K562 (cell line): ENCODE data around the gene TXNRD2. TPM values are rescaled to one million over a fixed set of nuclear protein-coding genes. Genes with fewer than 3 reads are reported as not detected.

Source experiments
- ATAC-seq: fragments of 200-7000 bp; cut with Tn5 transposase; 3 replicates; pipeline ENCODE4 v1.9.1; 2020; ENCODE audit warnings: moderate library complexity
- BruUV-seq: library from RNA; stranded (reverse); fragments of 400-500 nt; replicated peaks from 2 replicates; lab custom pipeline; 2021; lab: Mats Ljungman, UMichigan
- CTCF ChIA-PET: fragments of 300-600 bp; formaldehyde crosslinking; extraction: SDS; loops from one replicate; lab custom pipeline; 2021; ENCODE audit warnings: low intra/inter-chr PET ratio; lab: Yijun Ruan, JAX
- POLR2A ChIA-PET: fragments of 300-600, 350-650 bp; sonication (Branson Sonifier 250); formaldehyde crosslinking; extraction: SDS; loops from one replicate; lab custom pipeline; 2021; ENCODE audit warnings: antibody characterized with exemption, inconsistent platforms; lab: Yijun Ruan, JAX
- DNase-seq, 4 experiments: peaks; one replicate each; pipeline versions ENCODE4 v3.0.0 to v3.0.0-alpha.2; 2011 to 2018; ENCODE audit warnings: low spot score in 3 of 4, mixed read lengths in 3 of 4; ENCODE audit errors: extremely low read depth in 1 of 4
- FAIRE-seq: peaks from 2 replicates; lab custom pipeline; 2011; peaks lifted over from hg19 to GRCh38; lab: Jason Lieb, UNC
- H2AFZ ChIP-seq: 2 replicates; pipeline ENCODE4 v1.6.0; 2011; ENCODE audit warnings: low read depth, low read length, control low read depth, inconsistent platforms
- H3K27ac ChIP-seq: fragments of 200-600 bp; 3 replicates; pipeline ENCODE4 v1.8.0; 2011; ENCODE audit warnings: low read depth, mild to moderate bottlenecking, control low read depth, inconsistent platforms, low read length, moderate library complexity, mixed read lengths; ENCODE audit errors: extremely low read depth
- H3K27me3 ChIP-seq, 2 experiments: fragments of 300-600 bp in 1 of 2; 2 replicates in 1 of 2; 3 replicates in 1 of 2; pipeline versions ENCODE4 v1.6.0 to v1.8.0; 2011; ENCODE audit warnings: inconsistent platforms in 2 of 2, low read length in 2 of 2, mild to moderate bottlenecking in 1 of 2, mixed read lengths in 1 of 2, moderate library complexity in 1 of 2; ENCODE audit not compliant: control insufficient read depth in 2 of 2, insufficient read depth in 2 of 2
- H3K36me3 ChIP-seq: fragments of 300-600 bp; 3 replicates; pipeline ENCODE4 v1.8.0; 2011; ENCODE audit warnings: mild to moderate bottlenecking, low read length, inconsistent platforms; ENCODE audit not compliant: control insufficient read depth, insufficient read depth
- H3K4me1 ChIP-seq, 2 experiments: fragments of 200-600 bp in 1 of 2; replicated peaks in 1 of 2; 2 replicates in 1 of 2; 3 replicates in 1 of 2; pipeline versions ENCODE4 v1.5.1 to v1.8.0; 2011; ENCODE audit warnings: inconsistent platforms in 2 of 2, low read length in 2 of 2, mild to moderate bottlenecking in 1 of 2, mixed read lengths in 1 of 2, moderate library complexity in 1 of 2; ENCODE audit not compliant: control insufficient read depth in 2 of 2, insufficient read depth in 2 of 2
- H3K4me2 ChIP-seq: 2 replicates; pipeline ENCODE4 v1.6.1; 2011; ENCODE audit warnings: low read length, control low read depth, inconsistent platforms, mixed read lengths; ENCODE audit not compliant: insufficient read depth
- H3K4me3 ChIP-seq: fragments of 200-600 bp; sonication (generic), shearing (Covaris generic); 2 replicates; pipeline ENCODE4 v1.5.1; 2016; ENCODE audit warnings: control low read depth, inconsistent platforms
- H3K79me2 ChIP-seq: fragments of 200-600 bp; 3 replicates; pipeline ENCODE4 v1.8.0; 2011; ENCODE audit warnings: low read length, inconsistent platforms; ENCODE audit not compliant: control insufficient read depth, insufficient read depth
- H3K9ac ChIP-seq, 2 experiments: 2 replicates each; pipeline versions ENCODE4 v1.6.0 to v1.6.1; 2011; ENCODE audit warnings: low read depth in 2 of 2, low read length in 2 of 2, control low read depth in 1 of 2, inconsistent platforms in 1 of 2, mild to moderate bottlenecking in 1 of 2, mixed read lengths in 1 of 2; ENCODE audit not compliant: insufficient read depth in 1 of 2
- H3K9me1 ChIP-seq: one replicate; pipeline ENCODE4 v1.6.0; 2011; ENCODE audit warnings: inconsistent platforms, mild to moderate bottlenecking, low read length, moderate library complexity; ENCODE audit not compliant: control insufficient read depth, insufficient read depth
- H3K9me3 ChIP-seq: replicated peaks from 2 replicates; pipeline ENCODE4 v1.5.1; 2011; ENCODE audit warnings: low read depth, low read length, inconsistent platforms; ENCODE audit not compliant: control insufficient read depth, insufficient read depth
- H4K20me1 ChIP-seq: replicated peaks from 2 replicates; pipeline ENCODE4 v1.6.1; 2011; ENCODE audit warnings: low read length, inconsistent platforms, mixed read lengths; ENCODE audit not compliant: control insufficient read depth, insufficient read depth
- CEBPB ChIP-seq: fragments of 450-650 bp; IDR thresholded peaks from 2 replicates; pipeline ENCODE4 v1.6.1; 2016; ENCODE audit warnings: missing genetic modification characterization, missing compliant biosample characterization
- CTBP1 ChIP-seq: fragments of 450-650 bp; IDR thresholded peaks from 2 replicates; pipeline ENCODE4 v1.6.1; 2016; ENCODE audit warnings: borderline replicate concordance
- HDAC1 ChIP-seq, 2 experiments: fragments of 450-650 bp; IDR thresholded peaks; 2 replicates each; pipeline ENCODE4 v1.6.1; 2016 to 2017; ENCODE audit warnings: inconsistent platforms in 1 of 2, mild to moderate bottlenecking in 1 of 2, moderate library complexity in 1 of 2
- HIVEP1 ChIP-seq: fragments of 250-450 bp; sonication (Bioruptor Pico); IDR thresholded peaks from 2 replicates; pipeline ENCODE4 v1.4.0; 2020; ENCODE audit warnings: mild to moderate bottlenecking
- NEUROD1 ChIP-seq: fragments of 150-350 bp; IDR thresholded peaks from 2 replicates; pipeline ENCODE4 v1.6.1; 2014; ENCODE audit warnings: borderline replicate concordance, low read length, low read depth; ENCODE audit not compliant: partially characterized antibody
- NR1H2 ChIP-seq: sonication (generic); formaldehyde crosslinking; IDR thresholded peaks from 2 replicates; pipeline ENCODE4 v1.4.0; 2020; ENCODE audit warnings: mild to moderate bottlenecking, missing genetic modification reagents
- PYGO2 ChIP-seq: fragments of 450-650 bp; IDR thresholded peaks from 2 replicates; pipeline ENCODE4 v1.6.1; 2016; ENCODE audit warnings: mild to moderate bottlenecking, missing genetic modification characterization, moderate library complexity, missing compliant biosample characterization
- SAFB ChIP-seq: fragments of 200-400 bp; formaldehyde crosslinking; IDR thresholded peaks from 2 replicates; pipeline ENCODE4 v1.6.1; 2017; ENCODE audit warnings: low read depth, low read length, borderline replicate concordance
- USF2 ChIP-seq: sonication (generic); formaldehyde crosslinking; IDR thresholded peaks from 2 replicates; pipeline ENCODE4 v1.5.0; 2020; ENCODE audit warnings: missing genetic modification reagents
- ZFPM2 ChIP-seq: fragments of 250-450 bp; sonication (Bioruptor Pico); IDR thresholded peaks from 2 replicates; pipeline ENCODE4 v1.5.1; 2022; ENCODE audit warnings: mild to moderate bottlenecking
- ZNF324 ChIP-seq: fragments of 250-450 bp; sonication (Bioruptor Pico); IDR thresholded peaks from 2 replicates; pipeline ENCODE4 v1.4.0; 2020; ENCODE audit warnings: mild to moderate bottlenecking
- ZNF384 ChIP-seq: IDR thresholded peaks from 2 replicates; pipeline ENCODE4 v1.6.1; 2012; ENCODE audit warnings: low read depth, low read length, improper control_type of control experiment
- ZNF436 ChIP-seq: fragments of 250-450, 450-650 bp; sonication (Bioruptor Pico); formaldehyde crosslinking; IDR thresholded peaks from 2 replicates; pipeline ENCODE4 v1.7.0; 2020; ENCODE audit warnings: mild to moderate bottlenecking
- ZNF764 ChIP-seq: fragments of 250-450 bp; sonication (Bioruptor Pico); IDR thresholded peaks from 2 replicates; pipeline ENCODE4 v1.4.0; 2020; ENCODE audit warnings: low read depth, mild to moderate bottlenecking, moderate library complexity
- ZNF766 ChIP-seq: fragments of 200-800 bp; sonication (Bioruptor generic); conservative IDR thresholded peaks from 2 replicates; pipeline ENCODE4 v1.6.1; 2016; ENCODE audit warnings: missing genetic modification characterization, missing compliant biosample characterization
- WGBS: fragments of 100-300 bp; shearing (Covaris generic); methylation state at CpG from one replicate; pipeline ENCODE4 v1.1.6; 2016; ENCODE audit warnings: low coverage, mixed read lengths; ENCODE audit not compliant: insufficient coverage; ENCODE audit errors: missing lambda C conversion rate; 5-methylcytosine and 5-hydroxymethylcytosine counted together
- in situ Hi-C: fragments of 300-500 bp; cut with MboI; formaldehyde crosslinking; loops from 4 replicates; pipeline ENCODE4 v1.15.0; 2018; ENCODE audit warnings: inconsistent platforms, mixed read lengths
- intact Hi-C: fragments of 100-400 bp; cut with micrococcal nuclease; formaldehyde crosslinking; loops from 2 replicates; pipeline ENCODE4 v1.14.2; 2022
- polyA plus RNA-seq, 8 experiments: library from polyadenylated mRNA; depleted of rRNA in 4 of 8; stranded (reverse) in 5 of 8; unstranded in 3 of 8; fragments of >200 nt; fragmentation: Nextera tagmentation in 2 of 8; fragmentation: Illumina TruSeq in 1 of 8; extraction: Ambion mirVana in 2 of 8; extraction: Trizol in 1 of 8; gene quantifications; 2 replicates each; pipeline versions ENCODE4 v1.2.1 to v1.2.3, GENCODE V29; 2011 to 2014; ENCODE audit warnings: inconsistent platforms in 1 of 8, missing spikeins in 1 of 8
- total RNA-seq, 7 experiments: library from RNA; depleted of rRNA in 6 of 7; stranded (reverse); fragments of >200 nt in 6 of 7; fragmentation: Illumina TruSeq in 2 of 7; extraction: Trizol in 2 of 7; gene quantifications; 2 replicates each; pipeline versions ENCODE4 v1.2.1 to v1.2.3, GENCODE V29; 2011 to 2021; ENCODE audit warnings: low replicate concordance in 1 of 7
- TF ChIP-seq, protein P1 (sequence below): fragments of 450-650 bp; IDR thresholded peaks from 2 replicates; pipeline ENCODE4 v1.6.1; 2017; ENCODE audit warnings: mild to moderate bottlenecking, moderate library complexity
- TF ChIP-seq, protein P2 (sequence below), 2 experiments: fragments of 450-650 bp; IDR thresholded peaks; 2 replicates each; pipeline ENCODE4 v1.6.1; 2016

TXNRD2 gene
- total and polyA plus RNA-seq, 9 of the 15 experiments (the other 6 are each of a cell fraction or from before 2014, with no cell fraction given), result 3.3 to 80.2 (median 49.4) TPM

GRCh38 chr22:19866665-19867009 is 75.0 kb downstream of the TXNRD2 start (continued):
- TF ChIP-seq, protein P1, sequence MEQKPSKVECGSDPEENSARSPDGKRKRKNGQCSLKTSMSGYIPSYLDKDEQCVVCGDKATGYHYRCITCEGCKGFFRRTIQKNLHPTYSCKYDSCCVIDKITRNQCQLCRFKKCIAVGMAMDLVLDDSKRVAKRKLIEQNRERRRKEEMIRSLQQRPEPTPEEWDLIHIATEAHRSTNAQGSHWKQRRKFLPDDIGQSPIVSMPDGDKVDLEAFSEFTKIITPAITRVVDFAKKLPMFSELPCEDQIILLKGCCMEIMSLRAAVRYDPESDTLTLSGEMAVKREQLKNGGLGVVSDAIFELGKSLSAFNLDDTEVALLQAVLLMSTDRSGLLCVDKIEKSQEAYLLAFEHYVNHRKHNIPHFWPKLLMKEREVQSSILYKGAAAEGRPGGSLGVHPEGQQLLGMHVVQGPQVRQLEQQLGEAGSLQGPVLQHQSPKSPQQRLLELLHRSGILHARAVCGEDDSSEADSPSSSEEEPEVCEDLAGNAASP, result no peak
- no peak for TF ChIP-seq NEUROD1
- no peak for TF ChIP-seq CTBP1
- peak; percentile 39; the same call in 1 of the 2 replicates for TF ChIP-seq ZNF436
- no peak for TF ChIP-seq HDAC1 (IDR thresholded peaks at IDR 0.05)

DNA sequence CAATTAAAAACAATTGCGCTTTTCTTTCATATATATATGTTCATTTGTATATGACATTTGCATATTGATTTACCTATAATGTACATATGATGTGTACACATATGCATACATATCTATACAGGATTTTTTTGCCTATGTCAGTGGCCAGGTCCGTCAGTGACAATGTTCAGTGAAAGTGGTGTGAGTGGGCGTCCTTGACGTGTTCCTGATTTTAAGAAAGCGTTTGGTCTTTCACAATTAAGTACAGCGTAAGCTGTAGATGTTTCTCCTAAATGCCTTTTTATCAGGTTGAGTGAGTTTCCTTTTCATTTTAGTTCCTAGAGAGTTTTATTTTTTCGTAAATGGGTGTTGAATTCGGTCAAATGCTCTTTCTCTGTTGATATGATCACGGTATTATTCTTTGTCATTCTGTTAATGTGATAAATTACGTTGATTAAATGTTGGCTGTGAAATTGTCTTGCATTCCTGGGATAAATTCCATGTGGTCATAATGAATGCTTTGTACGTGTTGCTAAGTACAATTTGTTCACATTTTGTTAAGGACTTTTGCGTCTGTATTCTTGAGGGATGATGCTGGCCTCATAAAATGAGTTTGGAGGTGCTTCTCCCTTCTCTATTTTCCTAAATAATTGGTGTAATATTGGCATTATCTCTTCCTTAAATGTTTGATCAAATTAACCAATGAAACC is 76.3 kb downstream of the TXNRD2 start:
- POLR2A ChIA-PET, result interaction anchor here (0.6 to 6.0 kb wide), 13 partner anchors 10 to 325 kb away, joined by 3 to 51 read pairs (median 5); partner anchors contain the start of genes GNB1L and RTL10
- ATAC-seq, result 0 out of 3 replicates have a peak, but pooled peaks have one; percentile 16
- WGBS, result 36% methylated on average over 12 of the region's 12 CpGs
- Histone ChIP-seq H2AFZ (peak overlapping the region; percentile 32), H3K27me3 (peaks cover 2 to 15% of the 10 kb centered on the region in 2 experiments; a peak in 3 of 5 replicates), H3K4me2 (no peak overlapping the region; the same call in 1 of the 2 replicates), H3K79me2 (no peaks in the 10 kb centered on the region), H4K20me1 (no peaks in the 10 kb centered on the region; the same call in 1 of the 2 replicates), H3K9me3 (no peaks in the 10 kb centered on the region), H3K36me3 (no peaks in the 10 kb centered on the region), H3K4me1 (peaks cover 8 to 17% of the 10 kb centered on the region in 2 experiments; a peak in 4 of 5 replicates), H3K4me3 (no peak overlapping the region), H3K27ac (no peak overlapping the region), H3K9me1 (no peaks in the 10 kb centered on the region), H3K9ac (no peak overlapping the region)
- no peak for DNase-seq
- in situ Hi-C loops, result no loop called here
- intact Hi-C loops, result no loop called here
- no TSS peak for BruUV-seq
- FAIRE-seq, result no peak
- CTCF ChIA-PET, result interaction anchor here (0.8 kb wide), 1 partner anchor 44 kb away, joined by 3 read pairs; no protein-coding TSS in a partner anchor
- TF ChIP-seq PYGO2 (tag) (peak; percentile 33; the same call in 1 of the 2 replicates), CEBPB (tag) (peak; percentile 29; the same call in 1 of the 2 replicates), USF2 (CRISPR knock-in tag) (no peak), ZNF384 (0 out of 2 replicates have a peak, but pooled peaks have one; percentile 9), SAFB (0 out of 2 replicates have a peak, but pooled peaks have one; percentile 22), ZFPM2 (CRISPR knock-in tag) (0 out of 2 replicates have a peak, but pooled peaks have one; percentile 41), ZNF766 (CRISPR knock-in tag) (no peak), HIVEP1 (CRISPR knock-in tag) (no peak), NR1H2 (CRISPR knock-in tag) (no peak), ZNF324 (CRISPR knock-in tag) (no peak), ZNF764 (CRISPR knock-in tag) (0 out of 2 replicates have a peak, but pooled peaks have one; percentile 52)
- TF ChIP-seq, protein P2, sequence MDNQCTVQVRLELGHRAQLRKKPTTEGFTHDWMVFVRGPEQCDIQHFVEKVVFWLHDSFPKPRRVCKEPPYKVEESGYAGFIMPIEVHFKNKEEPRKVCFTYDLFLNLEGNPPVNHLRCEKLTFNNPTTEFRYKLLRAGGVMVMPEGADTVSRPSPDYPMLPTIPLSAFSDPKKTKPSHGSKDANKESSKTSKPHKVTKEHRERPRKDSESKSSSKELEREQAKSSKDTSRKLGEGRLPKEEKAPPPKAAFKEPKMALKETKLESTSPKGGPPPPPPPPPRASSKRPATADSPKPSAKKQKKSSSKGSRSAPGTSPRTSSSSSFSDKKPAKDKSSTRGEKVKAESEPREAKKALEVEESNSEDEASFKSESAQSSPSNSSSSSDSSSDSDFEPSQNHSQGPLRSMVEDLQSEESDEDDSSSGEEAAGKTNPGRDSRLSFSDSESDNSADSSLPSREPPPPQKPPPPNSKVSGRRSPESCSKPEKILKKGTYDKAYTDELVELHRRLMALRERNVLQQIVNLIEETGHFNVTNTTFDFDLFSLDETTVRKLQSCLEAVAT (IDR thresholded peaks at IDR 0.05), result no peak
